H9 (cell line): Measurements from ENCODE around the gene CPT1C. TPM values are rescaled to one million over a fixed set of nuclear protein-coding genes. Genes with fewer than 3 reads are reported as not detected.

Experiments
- DNase-seq: peaks from one replicate; pipeline ENCODE4 v3.0.0-alpha.2; 2017
- H2AFZ ChIP-seq: one replicate; pipeline ENCODE4 v1.6.1; 2013; ENCODE audit warnings: mild to moderate bottlenecking, low read length, control low read depth, moderate library complexity
- H2AK5ac ChIP-seq: 2 replicates; pipeline ENCODE4 v1.6.1; 2013; ENCODE audit warnings: low read length, control low read depth, mixed read lengths; ENCODE audit not compliant: insufficient read length
- H2BK120ac ChIP-seq: one replicate; pipeline ENCODE4 v1.6.1; 2013; ENCODE audit warnings: low read depth, mild to moderate bottlenecking, low read length, control low read depth, inconsistent platforms; ENCODE audit not compliant: poor library complexity, severe bottlenecking
- H2BK12ac ChIP-seq: 2 replicates; pipeline ENCODE4 v1.6.1; 2013; ENCODE audit warnings: low read length, control low read depth, mixed read lengths, low read depth; ENCODE audit not compliant: insufficient read length
- H2BK15ac ChIP-seq: 2 replicates; pipeline ENCODE4 v1.6.1; 2013; ENCODE audit warnings: low read depth, low read length, control low read depth
- H2BK20ac ChIP-seq: one replicate; pipeline ENCODE4 v1.6.1; 2013; ENCODE audit warnings: low read depth, mild to moderate bottlenecking, low read length, control low read depth, inconsistent platforms; ENCODE audit not compliant: poor library complexity, severe bottlenecking
- H2BK5ac ChIP-seq: 2 replicates; pipeline ENCODE4 v1.6.1; 2013; ENCODE audit warnings: low read length, control low read depth, mixed read lengths; ENCODE audit not compliant: insufficient read length
- H3K14ac ChIP-seq: 2 replicates; pipeline ENCODE4 v1.6.1; 2013; ENCODE audit warnings: low read length, control low read depth; ENCODE audit not compliant: insufficient read depth
- H3K18ac ChIP-seq: 2 replicates; pipeline ENCODE4 v1.6.1; 2013; ENCODE audit warnings: low read depth, mild to moderate bottlenecking, mixed read lengths, low read length, control low read depth; ENCODE audit not compliant: insufficient read length
- H3K23ac ChIP-seq: 2 replicates; pipeline ENCODE4 v1.6.1; 2013; ENCODE audit warnings: low read length, control low read depth, mixed read lengths, low read depth; ENCODE audit not compliant: insufficient read length
- H3K23me2 ChIP-seq: 2 replicates; pipeline ENCODE4 v1.6.1; 2013; ENCODE audit warnings: low read depth, mild to moderate bottlenecking, mixed read lengths, low read length, control low read depth; ENCODE audit not compliant: insufficient read length, poor library complexity, severe bottlenecking
- H3K27ac ChIP-seq: 2 replicates; pipeline ENCODE4 v1.5.1; 2013; ENCODE audit warnings: low read length, control low read depth, mixed read lengths, low read depth; ENCODE audit not compliant: insufficient read length
- H3K27me3 ChIP-seq: 2 replicates; pipeline ENCODE4 v1.6.1; 2013; ENCODE audit warnings: low read length, control low read depth, inconsistent platforms; ENCODE audit not compliant: insufficient read depth
- H3K4ac ChIP-seq: 2 replicates; pipeline ENCODE4 v1.6.1; 2013; ENCODE audit warnings: low read depth, mild to moderate bottlenecking, control low read depth, inconsistent platforms, low read length, moderate library complexity
- H3K4me1 ChIP-seq: 2 replicates; pipeline ENCODE4 v1.6.1; 2013; ENCODE audit warnings: low read length, control low read depth, inconsistent platforms; ENCODE audit not compliant: insufficient read depth
- H3K4me2 ChIP-seq: 2 replicates; pipeline ENCODE4 v1.6.1; 2013; ENCODE audit warnings: low read length, control low read depth, mixed read lengths; ENCODE audit not compliant: insufficient read length, insufficient read depth
- H3K56ac ChIP-seq: 2 replicates; pipeline ENCODE4 v1.6.1; 2013; ENCODE audit warnings: low read depth, mild to moderate bottlenecking, mixed read lengths, low read length, control low read depth; ENCODE audit not compliant: insufficient read length
- H3K79me1 ChIP-seq: 2 replicates; pipeline ENCODE4 v1.6.1; 2013; ENCODE audit warnings: low read depth, mild to moderate bottlenecking, moderate library complexity, low read length, control low read depth, inconsistent platforms; ENCODE audit not compliant: insufficient read depth, poor library complexity, severe bottlenecking
- H3K79me2 ChIP-seq: 2 replicates; pipeline ENCODE4 v1.6.1; 2013; ENCODE audit warnings: low read length, control low read depth, inconsistent platforms; ENCODE audit not compliant: insufficient read depth
- H3K9ac ChIP-seq: 2 replicates; pipeline ENCODE4 v1.6.1; 2013; ENCODE audit warnings: low read length, control low read depth, mixed read lengths; ENCODE audit not compliant: insufficient read length; ENCODE audit errors: extremely low read depth
- H3K9me3 ChIP-seq: one replicate; pipeline ENCODE4 v1.6.1; 2013; ENCODE audit warnings: low read depth, low read length, inconsistent platforms; ENCODE audit not compliant: control insufficient read depth
- H3T11ph ChIP-seq: one replicate; pipeline ENCODE4 v1.6.1; 2013; ENCODE audit warnings: mild to moderate bottlenecking, low read length, control low read depth, inconsistent platforms
- H4K20me1 ChIP-seq: one replicate; pipeline ENCODE4 v1.6.1; 2013; ENCODE audit not compliant: control insufficient read depth, insufficient read length, insufficient read depth
- H4K5ac ChIP-seq: 2 replicates; pipeline ENCODE4 v1.6.1; 2013; ENCODE audit warnings: low read depth, mild to moderate bottlenecking, mixed read lengths, low read length, control low read depth; ENCODE audit not compliant: insufficient read length
- H4K8ac ChIP-seq: replicated peaks from 2 replicates; pipeline ENCODE4 v1.6.1; 2013; ENCODE audit warnings: low read length, control low read depth, mixed read lengths, low read depth; ENCODE audit not compliant: insufficient read length
- H4K91ac ChIP-seq: 2 replicates; pipeline ENCODE4 v1.6.1; 2013; ENCODE audit warnings: low read depth, mild to moderate bottlenecking, moderate library complexity, mixed read lengths, low read length, control low read depth; ENCODE audit not compliant: insufficient read length
- H3K27ac Mint-ChIP-seq, 3 experiments: 2 replicates in 2 of 3; 3 replicates in 1 of 3; pipeline ENCODE4 v1.8.0; 2020 to 2021; ENCODE audit warnings: mixed read lengths in 3 of 3, mild to moderate bottlenecking in 1 of 3, moderate library complexity in 1 of 3
- H3K27me3 Mint-ChIP-seq: 2 replicates; pipeline ENCODE4 v1.8.0; 2021; ENCODE audit warnings: low read depth, mild to moderate bottlenecking, moderate library complexity, mixed read lengths
- H3K36me3 Mint-ChIP-seq, 3 experiments: 2 replicates in 2 of 3; 3 replicates in 1 of 3; pipeline ENCODE4 v1.8.0; 2020 to 2021; ENCODE audit warnings: low read depth in 3 of 3, mixed read lengths in 3 of 3; ENCODE audit not compliant: insufficient read depth in 1 of 3
- H3K4me1 Mint-ChIP-seq, 2 experiments: 2 replicates each; pipeline ENCODE4 v1.8.0; 2020; ENCODE audit warnings: mixed read lengths in 2 of 2
- H3K4me3 Mint-ChIP-seq, 2 experiments: 2 replicates in 1 of 2; 3 replicates in 1 of 2; pipeline ENCODE4 v1.8.0; 2020 to 2021; ENCODE audit warnings: mild to moderate bottlenecking in 2 of 2, mixed read lengths in 2 of 2, moderate library complexity in 1 of 2
- H3K9me3 Mint-ChIP-seq, 2 experiments: 2 replicates in 1 of 2; 3 replicates in 1 of 2; pipeline ENCODE4 v1.8.0; 2020; ENCODE audit warnings: mild to moderate bottlenecking in 2 of 2, mixed read lengths in 2 of 2, moderate library complexity in 1 of 2
- CTCF ChIP-seq: fragments of 200-600 bp; sonication (generic); conservative IDR thresholded peaks from 3 replicates; pipeline ENCODE4 v1.8.0; 2021; ENCODE audit warnings: antibody characterized with exemption, mild to moderate bottlenecking
- WGBS: extraction: QIAGEN DNeasy Blood & Tissue Kit; methylation state at CpG from one replicate; pipeline ENCODE4 v1.1.7; 2013; ENCODE audit warnings: missing lambda C conversion rate, low lambda C conversion rate, mixed read lengths; ENCODE audit not compliant: insufficient read length; ENCODE audit errors: extremely low coverage; 5-methylcytosine and 5-hydroxymethylcytosine counted together
- total RNA-seq: library from RNA; stranded (reverse); gene quantifications from 2 replicates; pipeline ENCODE4 v1.2.1, GENCODE V29; 2021

The CPT1C gene
- total RNA-seq, 1 experiment from 2014 or later = 74.6 TPM

DNA sequence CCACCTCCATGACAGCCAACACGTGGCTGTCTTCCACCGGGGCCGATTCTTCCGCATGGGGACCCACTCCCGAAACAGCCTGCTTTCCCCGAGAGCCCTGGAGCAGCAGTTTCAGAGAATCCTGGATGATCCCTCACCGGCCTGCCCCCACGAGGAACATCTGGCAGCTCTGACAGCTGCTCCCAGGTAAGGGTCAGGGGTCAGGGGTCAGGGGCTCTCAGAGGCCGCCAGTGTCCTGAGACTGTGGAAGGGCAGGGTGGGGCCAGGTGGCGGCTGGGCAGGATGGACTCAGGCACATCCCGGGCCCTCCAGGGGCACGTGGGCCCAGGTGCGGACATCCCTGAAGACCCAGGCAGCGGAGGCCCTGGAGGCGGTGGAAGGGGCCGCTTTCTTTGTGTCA, 15.0 kb downstream of the CPT1C start:
- H3K23ac ChIP-seq = no peak overlapping the region
- Mint-ChIP-seq H3K27ac (no peak overlapping the region), H3K27me3 (no peaks in the 10 kb centered on the region; the same call in 1 of the 2 replicates), H3K9me3 (no peaks in the 10 kb centered on the region), H3K36me3 (peaks cover 29 to 66% (median 59%) of the 10 kb centered on the region in 3 experiments), H3K4me3 (no peak overlapping the region), H3K4me1 (no peaks in the 10 kb centered on the region)
- H3K9me3 ChIP-seq = no peaks in the 10 kb centered on the region
- no peaks in the 10 kb centered on the region for H3K79me2 ChIP-seq
- H3K27ac ChIP-seq = no peak overlapping the region
- no peak for DNase-seq
- no peaks in the 10 kb centered on the region for H3K23me2 ChIP-seq
- WGBS = no CpG with 5 or more reads among the region's 16 CpGs
- no peak overlapping the region for H2BK12ac ChIP-seq
- H2AFZ ChIP-seq = no peak overlapping the region
- no peak overlapping the region for H2AK5ac ChIP-seq
- no peak overlapping the region for H4K5ac ChIP-seq
- no peak overlapping the region for H4K91ac ChIP-seq
- no peaks in the 10 kb centered on the region for H3K4me1 ChIP-seq
- H3K4ac ChIP-seq = no peak overlapping the region
- no peak for TF ChIP-seq CTCF
- H2BK20ac ChIP-seq = no peak overlapping the region
- no peak overlapping the region for H2BK5ac ChIP-seq
- no peak overlapping the region for H2BK15ac ChIP-seq
- no peak overlapping the region for H3K4me2 ChIP-seq
- H3K14ac ChIP-seq = no peak overlapping the region
- H3K18ac ChIP-seq = no peak overlapping the region
- no peak overlapping the region for H4K8ac ChIP-seq
- no peaks in the 10 kb centered on the region for H3K27me3 ChIP-seq
- H3K79me1 ChIP-seq = no peaks in the 10 kb centered on the region
- H3K9ac ChIP-seq = no peak overlapping the region
- no peak overlapping the region for H2BK120ac ChIP-seq
- no peak overlapping the region for H3K56ac ChIP-seq
- H3T11ph ChIP-seq = no peak overlapping the region
- no peaks in the 10 kb centered on the region for H4K20me1 ChIP-seq
